Mesothelial cell of epicardium (in vitro differentiated cells): ENCODE data around the gene KAZN. TPM values are rescaled to one million over a fixed set of nuclear protein-coding genes. Genes with fewer than 3 reads are reported as not detected.

Source experiments
- DNase-seq, 2 experiments: peaks; one replicate each; pipeline ENCODE4 v3.0.0; 2021; ENCODE audit warnings: low spot score in 2 of 2; ENCODE audit not compliant: unreplicated experiment in 2 of 2
- H3K27ac Mint-ChIP-seq: 2 replicates; pipeline ENCODE4 v1.8.0; 2021; ENCODE audit warnings: mixed read lengths
- H3K27me3 Mint-ChIP-seq: 2 replicates; pipeline ENCODE4 v1.8.0; 2021; ENCODE audit warnings: low read depth, mixed read lengths
- H3K36me3 Mint-ChIP-seq: 2 replicates; pipeline ENCODE4 v1.8.0; 2021; ENCODE audit warnings: mixed read lengths
- H3K4me1 Mint-ChIP-seq: 2 replicates; pipeline ENCODE4 v1.8.0; 2021; ENCODE audit warnings: mixed read lengths
- H3K4me3 Mint-ChIP-seq: 2 replicates; pipeline ENCODE4 v1.8.0; 2021; ENCODE audit warnings: mild to moderate bottlenecking, moderate library complexity, mixed read lengths
- H3K9me3 Mint-ChIP-seq: 2 replicates; pipeline ENCODE4 v1.8.0; 2021; ENCODE audit warnings: mixed read lengths
- total RNA-seq: library from RNA; stranded (reverse); gene quantifications from 3 replicates; pipeline ENCODE4 v1.2.1, GENCODE V29; 2021
- TF ChIP-seq, protein P1 (sequence below): fragments of 200-600 bp; sonication (generic); IDR thresholded peaks from one replicate; pipeline ENCODE4 v1.5.0; 2021; ENCODE audit warnings: antibody characterized with exemption; ENCODE audit not compliant: unreplicated experiment

The KAZN gene
- total RNA-seq, 1 donor from 2014 or later: 38.4 TPM

DNA sequence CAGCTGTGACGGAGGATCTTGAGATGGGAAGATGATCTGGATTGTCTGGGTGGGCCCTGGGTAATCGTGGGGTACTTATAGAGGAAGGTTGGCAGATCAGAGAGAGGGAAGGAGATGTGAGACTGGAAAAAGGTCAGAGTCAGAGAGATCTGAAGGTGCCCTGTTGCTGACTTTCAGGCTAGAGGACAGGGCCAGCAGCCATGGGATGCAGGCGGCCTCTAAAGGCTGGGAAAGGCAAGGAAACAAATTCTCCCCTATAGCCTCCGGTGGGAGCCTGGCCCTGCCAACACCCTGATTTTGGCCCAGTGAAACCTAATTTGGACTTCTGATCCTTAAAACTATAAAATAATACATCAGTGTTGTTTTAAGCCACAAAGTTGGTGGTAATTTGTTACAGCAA is 401.5 kb downstream of the KAZN start:
- no peak for DNase-seq
- Mint-ChIP-seq H3K4me1 (peaks cover 10% of the 10 kb centered on the region), H3K4me3 (no peak overlapping the region), H3K27ac (no peak overlapping the region), H3K27me3 (no peaks in the 10 kb centered on the region), H3K9me3 (no peaks in the 10 kb centered on the region), H3K36me3 (no peaks in the 10 kb centered on the region)
- TF ChIP-seq, protein P1, sequence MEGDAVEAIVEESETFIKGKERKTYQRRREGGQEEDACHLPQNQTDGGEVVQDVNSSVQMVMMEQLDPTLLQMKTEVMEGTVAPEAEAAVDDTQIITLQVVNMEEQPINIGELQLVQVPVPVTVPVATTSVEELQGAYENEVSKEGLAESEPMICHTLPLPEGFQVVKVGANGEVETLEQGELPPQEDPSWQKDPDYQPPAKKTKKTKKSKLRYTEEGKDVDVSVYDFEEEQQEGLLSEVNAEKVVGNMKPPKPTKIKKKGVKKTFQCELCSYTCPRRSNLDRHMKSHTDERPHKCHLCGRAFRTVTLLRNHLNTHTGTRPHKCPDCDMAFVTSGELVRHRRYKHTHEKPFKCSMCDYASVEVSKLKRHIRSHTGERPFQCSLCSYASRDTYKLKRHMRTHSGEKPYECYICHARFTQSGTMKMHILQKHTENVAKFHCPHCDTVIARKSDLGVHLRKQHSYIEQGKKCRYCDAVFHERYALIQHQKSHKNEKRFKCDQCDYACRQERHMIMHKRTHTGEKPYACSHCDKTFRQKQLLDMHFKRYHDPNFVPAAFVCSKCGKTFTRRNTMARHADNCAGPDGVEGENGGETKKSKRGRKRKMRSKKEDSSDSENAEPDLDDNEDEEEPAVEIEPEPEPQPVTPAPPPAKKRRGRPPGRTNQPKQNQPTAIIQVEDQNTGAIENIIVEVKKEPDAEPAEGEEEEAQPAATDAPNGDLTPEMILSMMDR: no peak

DNA sequence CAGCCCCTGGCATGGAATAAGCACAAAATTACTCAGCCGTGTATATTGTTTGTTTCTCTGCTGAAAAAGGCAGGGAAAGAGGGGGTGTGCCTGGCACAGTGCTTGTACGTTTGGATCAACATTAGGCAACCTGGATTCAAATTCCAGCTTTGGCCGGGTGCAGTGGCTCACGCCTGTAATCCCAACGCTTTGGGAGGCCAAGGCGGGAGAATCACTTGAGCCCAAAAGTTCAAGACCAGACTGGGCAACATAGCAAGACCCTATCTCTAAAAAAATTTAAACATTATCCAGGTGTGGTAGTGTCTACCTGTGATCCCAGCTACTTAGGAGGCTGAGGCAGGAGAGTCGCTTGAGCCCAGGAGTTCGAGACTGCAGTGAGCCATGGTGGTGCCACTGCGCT is 402.2 kb downstream of the KAZN start:
- TF ChIP-seq, protein P1: no peak
- peaks cover 10% of the 10 kb centered on the region for H3K4me1 Mint-ChIP-seq
- no peaks in the 10 kb centered on the region for H3K36me3 Mint-ChIP-seq
- no peaks in the 10 kb centered on the region for H3K9me3 Mint-ChIP-seq
- no peak overlapping the region for H3K4me3 Mint-ChIP-seq
- no peak for DNase-seq
- H3K27ac Mint-ChIP-seq: no peak overlapping the region
- no peaks in the 10 kb centered on the region for H3K27me3 Mint-ChIP-seq

DNA sequence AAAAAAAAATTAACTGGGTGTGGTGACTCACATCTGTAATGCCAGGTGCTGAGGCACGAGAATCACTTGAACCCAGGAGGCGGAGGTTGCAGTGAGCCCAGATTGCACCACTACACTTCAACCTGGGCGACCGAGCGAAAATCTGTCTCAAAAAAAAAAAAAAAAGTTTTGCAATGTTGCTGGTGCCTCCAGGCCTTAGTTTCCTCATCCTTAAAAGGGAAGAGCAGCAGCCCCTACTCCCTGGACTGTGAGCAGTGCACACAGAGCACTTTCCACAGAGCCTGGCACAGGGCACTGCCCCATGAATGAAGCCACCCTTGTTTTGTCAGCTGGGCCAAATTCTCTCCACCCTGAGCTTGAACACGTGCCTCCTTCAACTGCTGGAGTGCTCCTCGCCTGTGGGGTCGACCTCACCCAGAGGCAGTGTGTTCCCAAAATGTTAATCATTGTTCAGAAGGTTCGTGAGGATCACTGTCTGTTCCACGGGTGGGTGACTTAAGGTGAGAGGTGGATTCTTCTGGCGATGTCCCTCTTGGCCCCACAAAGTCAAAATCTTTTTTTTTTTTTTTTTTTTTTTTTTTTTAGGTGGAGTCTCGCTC is 402.9 kb downstream of the KAZN start:
- Mint-ChIP-seq H3K4me3 (no peak overlapping the region), H3K9me3 (no peaks in the 10 kb centered on the region), H3K4me1 (peaks cover 6% of the 10 kb centered on the region), H3K27ac (no peak overlapping the region), H3K27me3 (no peaks in the 10 kb centered on the region), H3K36me3 (no peaks in the 10 kb centered on the region)
- TF ChIP-seq, protein P1: no peak
- DNase-seq: no peak

DNA sequence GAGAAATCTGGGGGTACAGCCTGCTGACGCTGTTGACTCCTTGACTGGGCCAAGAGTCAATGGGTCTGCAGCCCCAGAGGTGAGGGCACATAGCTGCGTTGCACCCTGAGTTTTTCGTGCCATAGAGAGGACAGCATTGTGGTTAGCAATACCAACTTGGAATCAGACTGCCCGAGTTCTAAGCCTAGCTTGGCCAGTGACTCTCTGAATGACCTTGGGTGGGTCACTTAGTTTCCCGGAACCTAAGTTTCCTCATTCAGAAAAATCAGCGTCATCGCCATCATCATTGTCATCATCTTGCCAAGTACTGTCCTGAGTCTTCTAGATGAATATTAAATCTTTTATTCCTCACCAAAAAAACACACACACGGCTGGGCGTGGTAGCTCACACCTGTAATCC is 403.8 kb downstream of the KAZN start:
- H3K4me3 Mint-ChIP-seq: no peak overlapping the region
- no peaks in the 10 kb centered on the region for H3K27me3 Mint-ChIP-seq
- DNase-seq: no peak
- no peak overlapping the region for H3K27ac Mint-ChIP-seq
- no peaks in the 10 kb centered on the region for H3K9me3 Mint-ChIP-seq
- H3K4me1 Mint-ChIP-seq: no peaks in the 10 kb centered on the region
- no peaks in the 10 kb centered on the region for H3K36me3 Mint-ChIP-seq
- TF ChIP-seq, protein P1: no peak

DNA sequence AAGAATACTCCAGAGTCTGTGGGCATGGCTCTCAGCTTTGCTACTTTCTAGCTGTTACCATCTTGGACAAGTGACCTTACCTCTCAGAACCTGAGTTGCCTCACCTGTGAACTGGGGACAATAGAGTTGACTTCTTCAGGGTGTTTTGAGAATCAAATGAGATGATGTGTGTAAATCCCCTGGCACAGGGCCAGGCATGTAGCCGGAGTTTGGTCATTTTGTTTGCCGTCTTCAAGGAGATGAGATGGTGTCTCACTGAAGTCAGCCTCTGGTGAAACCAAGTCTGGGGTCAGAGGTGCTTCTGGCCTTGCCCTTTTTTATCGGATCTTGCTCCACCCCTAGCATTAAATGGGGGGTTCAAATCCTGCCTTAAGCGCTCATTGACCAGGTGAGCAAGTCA is 405.9 kb downstream of the KAZN start:
- Mint-ChIP-seq H3K27me3 (no peaks in the 10 kb centered on the region), H3K9me3 (no peaks in the 10 kb centered on the region), H3K36me3 (no peaks in the 10 kb centered on the region), H3K27ac (no peak overlapping the region), H3K4me1 (peaks cover 3% of the 10 kb centered on the region), H3K4me3 (no peak overlapping the region)
- no peak for DNase-seq
- TF ChIP-seq, protein P1: no peak

DNA sequence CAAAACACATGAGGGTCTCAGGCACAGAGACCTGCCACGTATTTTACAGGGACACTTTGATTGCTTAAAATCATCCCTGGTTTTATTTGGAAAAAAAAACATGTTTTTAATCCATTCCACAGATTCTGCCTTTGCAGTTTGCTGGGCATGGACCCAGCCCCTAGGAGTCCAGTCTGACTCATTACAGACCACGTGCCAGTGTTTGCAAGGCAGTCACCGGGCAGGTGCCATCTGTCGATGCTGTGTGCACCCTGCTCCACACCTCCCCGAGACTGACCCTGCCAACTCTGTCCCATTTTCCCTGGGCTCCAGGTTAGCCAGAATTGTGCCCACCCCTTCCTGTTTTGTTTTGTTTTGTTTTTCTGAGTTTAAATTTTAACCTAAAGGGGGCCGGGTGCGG is 406.6 kb downstream of the KAZN start:
- H3K9me3 Mint-ChIP-seq: peaks cover 7% of the 10 kb centered on the region
- no peak for DNase-seq
- H3K36me3 Mint-ChIP-seq: peaks cover 5% of the 10 kb centered on the region
- TF ChIP-seq, protein P1: no peak
- no peak overlapping the region for H3K27ac Mint-ChIP-seq
- H3K4me3 Mint-ChIP-seq: no peak overlapping the region
- H3K27me3 Mint-ChIP-seq: no peaks in the 10 kb centered on the region
- H3K4me1 Mint-ChIP-seq: peaks cover 3% of the 10 kb centered on the region
